Measurements from ENCODE around the gene SPEM1.

Gene SPEM1

DNA sequence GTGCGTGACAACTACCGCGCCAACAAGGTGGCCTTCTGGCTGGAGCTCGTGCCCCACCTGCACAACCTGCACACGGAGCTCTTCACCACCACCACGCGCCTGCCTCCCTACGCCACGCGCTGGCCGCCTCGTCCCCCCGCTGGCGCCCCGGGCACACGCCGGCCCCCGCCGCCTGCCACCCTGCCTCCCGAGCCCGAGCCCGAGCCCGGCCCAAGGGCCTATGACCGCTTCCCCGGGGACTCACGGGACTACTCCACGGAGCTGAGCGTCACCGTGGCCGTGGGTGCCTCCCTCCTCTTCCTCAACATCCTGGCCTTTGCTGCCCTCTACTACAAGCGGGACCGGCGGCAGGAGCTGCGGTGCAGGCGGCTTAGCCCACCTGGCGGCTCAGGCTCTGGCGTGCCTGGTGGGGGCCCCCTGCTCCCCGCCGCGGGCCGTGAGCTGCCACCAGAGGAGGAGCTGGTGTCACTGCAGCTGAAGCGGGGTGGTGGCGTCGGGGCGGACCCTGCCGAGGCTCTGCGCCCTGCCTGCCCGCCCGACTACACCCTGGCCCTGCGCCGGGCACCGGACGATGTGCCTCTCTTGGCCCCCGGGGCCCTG, 3.0 kb upstream of the SPEM1 start:
- in situ Hi-C loops (cut with HindIII; ENCODE audit: low sequenced_read_pairs): no loop called here
- DNase-seq (ENCODE audit: low read depth, low spot score): no peak
- TF ChIP-seq, protein P1, sequence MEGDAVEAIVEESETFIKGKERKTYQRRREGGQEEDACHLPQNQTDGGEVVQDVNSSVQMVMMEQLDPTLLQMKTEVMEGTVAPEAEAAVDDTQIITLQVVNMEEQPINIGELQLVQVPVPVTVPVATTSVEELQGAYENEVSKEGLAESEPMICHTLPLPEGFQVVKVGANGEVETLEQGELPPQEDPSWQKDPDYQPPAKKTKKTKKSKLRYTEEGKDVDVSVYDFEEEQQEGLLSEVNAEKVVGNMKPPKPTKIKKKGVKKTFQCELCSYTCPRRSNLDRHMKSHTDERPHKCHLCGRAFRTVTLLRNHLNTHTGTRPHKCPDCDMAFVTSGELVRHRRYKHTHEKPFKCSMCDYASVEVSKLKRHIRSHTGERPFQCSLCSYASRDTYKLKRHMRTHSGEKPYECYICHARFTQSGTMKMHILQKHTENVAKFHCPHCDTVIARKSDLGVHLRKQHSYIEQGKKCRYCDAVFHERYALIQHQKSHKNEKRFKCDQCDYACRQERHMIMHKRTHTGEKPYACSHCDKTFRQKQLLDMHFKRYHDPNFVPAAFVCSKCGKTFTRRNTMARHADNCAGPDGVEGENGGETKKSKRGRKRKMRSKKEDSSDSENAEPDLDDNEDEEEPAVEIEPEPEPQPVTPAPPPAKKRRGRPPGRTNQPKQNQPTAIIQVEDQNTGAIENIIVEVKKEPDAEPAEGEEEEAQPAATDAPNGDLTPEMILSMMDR (IDR thresholded peaks at IDR 0.05; ENCODE audit: low read depth, low read length): no peak
- no peak overlapping the region for H3K4me3 ChIP-seq (ENCODE audit: low read depth, low read length)

- H3K4me3 ChIP-seq (ENCODE audit: low read depth, low read length): no peak overlapping the region
- in situ Hi-C loops (cut with HindIII; ENCODE audit: low sequenced_read_pairs): no loop called here
Observed at GRCh38 chr17:7418472-7419152, 1.5 kb upstream of the SPEM1 start.

GRCh38 chr17:7421186-7421585, 1.1 kb downstream of the SPEM1 start:
- TF ChIP-seq, protein P1 (IDR thresholded peaks at IDR 0.05; ENCODE audit: low read depth, low read length): no peak
- no peak overlapping the region for H3K4me3 ChIP-seq (ENCODE audit: low read depth, low read length)
- no peak for DNase-seq (ENCODE audit: low read depth, low spot score)
- in situ Hi-C loops (cut with HindIII; ENCODE audit: low sequenced_read_pairs): no loop called here

More at GRCh38 chr17:7418472-7419152, 1.5 kb upstream of the SPEM1 start:
- no peak for DNase-seq (ENCODE audit: low read depth, low spot score)
- TF ChIP-seq, protein P1 (IDR thresholded peaks at IDR 0.05; ENCODE audit: low read depth, low read length): no peak

GRCh38 chr17:7423679-7424078, 3.6 kb downstream of the SPEM1 start:
- TF ChIP-seq, protein P1 (IDR thresholded peaks at IDR 0.05; ENCODE audit: low read depth, low read length): no peak

GRCh38 chr17:7425316-7425715, 5.2 kb downstream of the SPEM1 start, which contains the start of gene SPEM2:
Gene SPEM2 (plus strand): TSS chr17:7425616. CDS start chr17:7425689, 73 bp downstream.
- in situ Hi-C loops (cut with HindIII; ENCODE audit: low sequenced_read_pairs): no loop called here
- TF ChIP-seq, protein P1 (IDR thresholded peaks at IDR 0.05; ENCODE audit: low read depth, low read length): no peak
- DNase-seq (ENCODE audit: low read depth, low spot score): no peak
- no peak within 1 kb of the TSS for H3K4me3 ChIP-seq (ENCODE audit: low read depth, low read length)

More at GRCh38 chr17:7423679-7424078, 3.6 kb downstream of the SPEM1 start:
- H3K4me3 ChIP-seq (ENCODE audit: low read depth, low read length): no peak overlapping the region
- in situ Hi-C loops (cut with HindIII; ENCODE audit: low sequenced_read_pairs): no loop called here
- no peak for DNase-seq (ENCODE audit: low read depth, low spot score)

DNA sequence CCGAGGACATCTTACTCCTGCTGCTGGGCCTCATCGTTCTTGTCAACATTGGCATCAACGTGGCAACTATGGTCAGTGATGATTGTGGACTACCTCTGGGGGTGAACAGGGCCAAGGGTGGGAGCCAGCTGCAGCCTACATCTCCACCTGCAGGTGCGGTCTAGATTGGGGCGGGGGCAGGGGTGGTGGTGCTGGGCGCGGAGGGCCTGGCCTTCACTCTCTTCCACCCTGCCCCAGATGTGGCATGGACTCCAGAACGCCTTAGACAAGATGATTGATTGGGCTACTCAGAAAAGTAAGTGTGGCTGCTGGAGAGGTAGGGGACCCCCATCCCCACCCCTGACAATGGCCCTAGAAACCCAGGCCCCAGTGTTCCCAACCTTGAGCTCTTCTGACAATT, 5.6 kb downstream of the SPEM1 start:
- H3K4me3 ChIP-seq (ENCODE audit: low read depth, low read length): no peak overlapping the region
- TF ChIP-seq, protein P1 (IDR thresholded peaks at IDR 0.05; ENCODE audit: low read depth, low read length): no peak
- in situ Hi-C loops (cut with HindIII; ENCODE audit: low sequenced_read_pairs): no loop called here
- DNase-seq (ENCODE audit: low read depth, low spot score): no peak
